ENCODE data around the gene GRIN2A.

Gene GRIN2A

DNA sequence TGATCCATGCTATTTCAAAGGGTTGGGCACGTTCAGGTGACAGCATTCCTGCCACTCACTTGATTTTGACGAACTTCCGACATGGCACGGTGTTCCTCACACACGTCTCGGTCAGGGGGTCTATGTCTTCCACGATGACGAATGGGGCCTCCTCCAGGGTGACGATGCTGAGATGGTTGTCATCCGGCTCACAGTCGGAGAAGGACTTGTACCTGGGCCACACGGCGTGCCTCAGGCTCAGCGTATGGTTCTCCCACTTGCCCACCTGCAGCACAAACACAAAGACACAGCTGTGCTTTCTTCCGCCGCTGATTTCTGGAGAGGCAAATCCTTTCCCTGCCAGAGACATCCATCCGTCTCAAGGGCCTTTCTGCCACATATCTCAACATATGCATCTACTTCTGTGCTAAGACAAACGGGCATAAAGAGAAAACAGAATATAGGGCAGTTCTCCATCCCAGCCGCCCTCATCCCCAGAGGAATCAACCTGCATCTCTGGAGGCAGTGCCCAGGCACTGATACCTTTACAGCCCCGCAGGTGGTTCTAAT, 332.5 kb downstream of the GRIN2A start:
- TF ChIP-seq CTCF (conservative IDR thresholded peaks at IDR 0.05; ENCODE audit: low read depth, low read length) = no peak
- no peak for DNase-seq (ENCODE audit: low read depth)
- H3K4me3 ChIP-seq (ENCODE audit: low read depth, low read length) = no peak overlapping the region

GRCh38 chr16:9847146-9847545, 335.1 kb downstream of the GRIN2A start:
- no peak for TF ChIP-seq CTCF (conservative IDR thresholded peaks at IDR 0.05; ENCODE audit: low read depth, low read length)
- DNase-seq (ENCODE audit: low read depth) = no peak
- no peak overlapping the region for H3K4me3 ChIP-seq (ENCODE audit: low read depth, low read length)

- no peak overlapping the region for H3K4me3 ChIP-seq (ENCODE audit: low read depth, low read length)
- no peak for TF ChIP-seq CTCF (conservative IDR thresholded peaks at IDR 0.05; ENCODE audit: low read depth, low read length)
- DNase-seq (ENCODE audit: low read depth) = no peak
Observed at GRCh38 chr16:9846362-9847099, 335.7 kb downstream of the GRIN2A start.

- peak; percentile 22 for DNase-seq (ENCODE audit: low read depth)
- TF ChIP-seq CTCF (conservative IDR thresholded peaks at IDR 0.05; ENCODE audit: low read depth, low read length) = no peak
- no peak overlapping the region for H3K4me3 ChIP-seq (ENCODE audit: low read depth, low read length)
Observed at GRCh38 chr16:9845661-9846361, 336.4 kb downstream of the GRIN2A start.

DNA sequence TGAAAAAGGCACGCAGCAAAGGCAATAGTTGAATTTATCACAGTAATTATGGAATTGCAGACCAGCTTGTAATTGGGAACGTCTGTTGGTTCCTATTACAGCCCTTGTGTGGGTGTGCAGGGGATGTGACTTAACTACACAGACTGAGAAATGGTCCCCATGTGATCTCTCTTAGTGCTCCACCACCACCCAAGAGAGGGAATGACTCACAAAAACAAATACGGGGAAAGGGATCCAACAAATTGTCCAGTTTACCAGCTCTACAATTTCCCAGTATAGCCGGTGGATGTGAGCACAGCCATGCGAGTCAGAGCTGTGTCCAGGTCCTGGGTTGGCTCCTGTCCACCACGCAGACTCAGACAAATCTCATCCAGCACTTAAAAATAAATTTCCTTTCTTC, 337.9 kb downstream of the GRIN2A start:
- no peak overlapping the region for H3K4me3 ChIP-seq (ENCODE audit: low read depth, low read length)
- TF ChIP-seq CTCF (conservative IDR thresholded peaks at IDR 0.05; ENCODE audit: low read depth, low read length) = no peak
- no peak for DNase-seq (ENCODE audit: low read depth)

GRCh38 chr16:9843424-9844018, 338.7 kb downstream of the GRIN2A start:
- no peak for DNase-seq (ENCODE audit: low read depth)
- TF ChIP-seq CTCF (conservative IDR thresholded peaks at IDR 0.05; ENCODE audit: low read depth, low read length) = no peak
- no peak overlapping the region for H3K4me3 ChIP-seq (ENCODE audit: low read depth, low read length)

All from choroid plexus epithelial cell (primary cell).